Vagina (tissue), 2 donors: Measurements from ENCODE around the gene PDE7B. TPM values are rescaled to one million over a fixed set of nuclear protein-coding genes. Genes with fewer than 3 reads are reported as not detected.

Source experiments
- DNase-seq, 2 donors: peaks; one replicate each; pipeline ENCODE4 v3.0.0-alpha.2; 2017; ENCODE audit errors: extremely low spot score in 2 of 2
- H3K27ac ChIP-seq: fragments of 200-600 bp; sonication (generic); one replicate; pipeline ENCODE4 v1.5.1; 2019
- H3K27me3 ChIP-seq: fragments of 200-600 bp; sonication (generic); one replicate; pipeline ENCODE4 v1.5.1; 2019
- H3K36me3 ChIP-seq, 2 donors: fragments of 200-600 bp; sonication (generic); one replicate each; pipeline ENCODE4 v1.5.1; 2017 to 2019
- H3K4me1 ChIP-seq: fragments of 200-600 bp; sonication (generic); one replicate; pipeline ENCODE4 v1.5.1; 2019
- H3K4me3 ChIP-seq, 2 donors: fragments of 200-600 bp; sonication (generic); 1 replicate in 1 of 2; 2 replicates in 1 of 2; pipeline ENCODE4 v1.5.1; 2016 to 2019
- H3K9me3 ChIP-seq: fragments of 200-600 bp; sonication (generic); one replicate; pipeline ENCODE4 v1.5.1; 2019
- POLR2A ChIP-seq, 2 donors: fragments of 450-650 bp; IDR thresholded peaks; one replicate each; pipeline ENCODE4 v1.6.1; 2017; ENCODE audit warnings: antibody characterized with exemption in 2 of 2, mild to moderate bottlenecking in 2 of 2, moderate library complexity in 2 of 2
- POLR2AphosphoS5 ChIP-seq, 2 donors: sonication (generic); formaldehyde crosslinking; IDR thresholded peaks; one replicate each; pipeline ENCODE4 v1.9.0; 2017; ENCODE audit warnings: antibody characterized with exemption in 2 of 2, mild to moderate bottlenecking in 2 of 2, low read depth in 1 of 2; ENCODE audit not compliant: insufficient read depth in 1 of 2
- intact Hi-C: fragments of 100-400 bp; cut with DNase I; formaldehyde crosslinking; loops from one replicate; pipeline ENCODE4 v1.15.1; 2023
- total RNA-seq: library from RNA; depleted of rRNA; stranded (reverse); fragments of >200 nt; gene quantifications from one replicate; pipeline ENCODE4 v1.2.3, GENCODE V29; 2016
- TF ChIP-seq, protein P1 (sequence below), 3 experiments: fragments of 450-650 bp in 2 of 3; fragments of 200-600 bp in 1 of 3; sonication (generic) in 1 of 3; IDR thresholded peaks; one replicate each; pipeline ENCODE4 v1.5.1; 2017 to 2019; ENCODE audit warnings: antibody characterized with exemption in 3 of 3, mild to moderate bottlenecking in 2 of 3, moderate library complexity in 2 of 3

The PDE7B gene
- total RNA-seq, 1 donor from 2014 or later = 6.9 TPM

DNA sequence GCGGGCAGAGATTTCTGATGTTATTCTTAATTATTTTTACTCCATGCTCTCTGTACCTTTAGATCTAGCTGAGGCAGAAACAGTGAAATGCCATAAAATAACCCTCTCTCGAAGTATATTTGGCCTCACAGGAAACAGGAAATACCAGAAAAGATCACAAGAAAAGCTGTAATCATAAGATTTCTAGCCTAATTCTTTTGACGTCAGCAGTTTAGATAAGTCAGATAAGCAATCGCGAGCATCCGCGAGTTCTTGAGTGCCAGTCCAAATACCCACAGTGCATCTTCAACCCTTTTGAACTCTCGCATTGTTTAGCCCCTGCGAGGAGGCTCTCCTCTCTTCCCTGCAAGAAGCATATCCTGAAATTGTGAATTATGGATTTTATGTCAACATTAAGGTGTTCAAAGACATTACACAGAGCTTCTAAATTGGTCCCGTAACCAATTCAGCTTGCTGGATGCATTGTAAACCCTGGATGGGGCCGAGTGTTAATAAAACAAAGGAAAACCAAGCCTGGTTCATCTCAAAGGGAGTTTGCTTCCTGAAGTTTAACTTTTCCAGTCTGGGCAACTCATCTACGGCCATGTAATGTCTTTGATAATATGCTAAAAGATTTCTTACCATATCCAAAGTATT is 199.8 kb downstream of the PDE7B start:
- Histone ChIP-seq H3K9me3 (no peaks in the 10 kb centered on the region), H3K27me3 (no peaks in the 10 kb centered on the region), H3K4me1 (peaks cover 16% of the 10 kb centered on the region), H3K4me3 (no peak overlapping the region), H3K36me3 (no peaks in the 10 kb centered on the region), H3K27ac (peak overlapping the region; percentile 63)
- DNase-seq = no peak
- TF ChIP-seq POLR2A (IDR thresholded peaks at IDR 0.05) (no peak), POLR2AphosphoS5 (IDR thresholded peaks at IDR 0.05; ENCODE audit: insufficient read depth in 1 of 2, low read depth in 1 of 2) (peak in 1 of 2 donors; percentile 88)
- intact Hi-C loops = no loop called here

DNA sequence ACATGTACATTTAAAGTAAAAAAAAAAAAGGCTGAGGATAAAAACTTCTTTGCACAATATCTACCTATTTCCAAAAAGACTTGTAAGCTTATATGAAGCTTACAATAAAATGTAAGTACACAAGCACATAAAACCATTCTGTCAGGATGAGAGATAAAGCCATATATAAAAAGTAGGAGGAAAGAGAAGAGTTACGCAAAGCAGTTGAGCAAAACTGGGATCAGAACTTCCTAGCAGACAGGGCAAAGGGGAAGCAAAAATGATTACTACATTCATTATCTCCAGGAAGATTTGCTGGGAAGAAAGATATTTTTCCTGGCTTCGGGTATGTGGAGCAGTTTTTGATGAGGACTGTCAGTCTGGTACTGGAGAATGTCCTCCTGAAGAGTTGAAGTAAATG is 200.5 kb downstream of the PDE7B start:
- intact Hi-C loops = no loop called here
- no peak for DNase-seq
- Histone ChIP-seq H3K36me3 (no peaks in the 10 kb centered on the region), H3K27me3 (no peaks in the 10 kb centered on the region), H3K4me1 (peaks cover 16% of the 10 kb centered on the region), H3K4me3 (no peak overlapping the region), H3K9me3 (no peaks in the 10 kb centered on the region), H3K27ac (peak overlapping the region; percentile 63)
- no peak for TF ChIP-seq POLR2A (IDR thresholded peaks at IDR 0.05)
- TF ChIP-seq POLR2AphosphoS5 (IDR thresholded peaks at IDR 0.05; ENCODE audit: insufficient read depth in 1 of 2, low read depth in 1 of 2) = no peak
- TF ChIP-seq, protein P1, sequence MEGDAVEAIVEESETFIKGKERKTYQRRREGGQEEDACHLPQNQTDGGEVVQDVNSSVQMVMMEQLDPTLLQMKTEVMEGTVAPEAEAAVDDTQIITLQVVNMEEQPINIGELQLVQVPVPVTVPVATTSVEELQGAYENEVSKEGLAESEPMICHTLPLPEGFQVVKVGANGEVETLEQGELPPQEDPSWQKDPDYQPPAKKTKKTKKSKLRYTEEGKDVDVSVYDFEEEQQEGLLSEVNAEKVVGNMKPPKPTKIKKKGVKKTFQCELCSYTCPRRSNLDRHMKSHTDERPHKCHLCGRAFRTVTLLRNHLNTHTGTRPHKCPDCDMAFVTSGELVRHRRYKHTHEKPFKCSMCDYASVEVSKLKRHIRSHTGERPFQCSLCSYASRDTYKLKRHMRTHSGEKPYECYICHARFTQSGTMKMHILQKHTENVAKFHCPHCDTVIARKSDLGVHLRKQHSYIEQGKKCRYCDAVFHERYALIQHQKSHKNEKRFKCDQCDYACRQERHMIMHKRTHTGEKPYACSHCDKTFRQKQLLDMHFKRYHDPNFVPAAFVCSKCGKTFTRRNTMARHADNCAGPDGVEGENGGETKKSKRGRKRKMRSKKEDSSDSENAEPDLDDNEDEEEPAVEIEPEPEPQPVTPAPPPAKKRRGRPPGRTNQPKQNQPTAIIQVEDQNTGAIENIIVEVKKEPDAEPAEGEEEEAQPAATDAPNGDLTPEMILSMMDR (IDR thresholded peaks at IDR 0.05) = no peak

DNA sequence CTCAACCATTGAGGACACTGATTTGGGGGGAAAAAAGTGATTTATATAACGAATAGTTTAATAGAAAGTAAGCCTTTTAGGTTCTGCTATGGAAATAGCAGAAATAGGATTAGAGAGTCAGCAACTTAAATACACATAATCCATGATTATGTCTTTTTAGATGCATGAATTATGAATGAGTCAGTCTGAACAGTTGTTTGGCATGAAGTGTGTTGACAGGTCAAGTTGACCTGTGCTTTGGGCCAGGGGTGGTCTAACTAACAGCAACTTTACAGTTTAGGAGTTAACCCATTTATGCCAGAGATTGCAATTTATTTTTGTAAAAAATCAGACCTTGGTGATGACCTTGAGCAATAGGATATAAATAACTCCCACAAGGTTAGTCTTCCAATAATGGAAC is 207.4 kb downstream of the PDE7B start:
- no peaks in the 10 kb centered on the region for H3K27me3 ChIP-seq
- no peaks in the 10 kb centered on the region for H3K9me3 ChIP-seq
- no peak overlapping the region for H3K4me3 ChIP-seq
- peaks cover 31% of the 10 kb centered on the region for H3K4me1 ChIP-seq
- H3K36me3 ChIP-seq = no peaks in the 10 kb centered on the region
- no peak for TF ChIP-seq POLR2A (IDR thresholded peaks at IDR 0.05)
- TF ChIP-seq, protein P1 (IDR thresholded peaks at IDR 0.05) = no peak
- H3K27ac ChIP-seq = no peak overlapping the region
- intact Hi-C loops = no loop called here
- no peak for DNase-seq

DNA sequence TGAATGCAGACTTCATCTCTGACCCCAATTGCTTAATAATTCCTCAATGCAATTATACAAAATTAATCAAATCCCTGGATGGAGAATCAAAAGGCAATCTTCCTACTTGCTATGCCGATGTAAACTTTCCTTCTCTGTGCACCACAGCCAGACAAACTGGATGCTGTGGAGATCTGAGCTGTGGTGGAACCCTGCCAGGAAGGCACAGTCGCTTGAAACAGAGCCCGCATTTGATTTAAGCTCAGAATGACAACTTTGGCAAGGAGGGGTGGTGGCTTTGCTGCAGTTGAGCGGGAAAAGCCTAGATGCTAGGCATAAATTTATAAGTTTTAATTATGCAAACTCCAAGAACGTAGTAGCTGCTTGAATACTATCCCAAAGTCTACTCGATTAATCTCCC is 207.8 kb downstream of the PDE7B start:
- DNase-seq = no peak
- Histone ChIP-seq H3K9me3 (no peaks in the 10 kb centered on the region), H3K4me1 (peaks cover 31% of the 10 kb centered on the region), H3K27me3 (no peaks in the 10 kb centered on the region), H3K27ac (no peak overlapping the region), H3K36me3 (no peaks in the 10 kb centered on the region), H3K4me3 (no peak overlapping the region)
- intact Hi-C loops = no loop called here
- no peak for TF ChIP-seq POLR2AphosphoS5 (IDR thresholded peaks at IDR 0.05; ENCODE audit: insufficient read depth in 1 of 2, low read depth in 1 of 2)
- TF ChIP-seq POLR2A (IDR thresholded peaks at IDR 0.05) = no peak
- TF ChIP-seq, protein P1 (IDR thresholded peaks at IDR 0.05) = no peak

DNA sequence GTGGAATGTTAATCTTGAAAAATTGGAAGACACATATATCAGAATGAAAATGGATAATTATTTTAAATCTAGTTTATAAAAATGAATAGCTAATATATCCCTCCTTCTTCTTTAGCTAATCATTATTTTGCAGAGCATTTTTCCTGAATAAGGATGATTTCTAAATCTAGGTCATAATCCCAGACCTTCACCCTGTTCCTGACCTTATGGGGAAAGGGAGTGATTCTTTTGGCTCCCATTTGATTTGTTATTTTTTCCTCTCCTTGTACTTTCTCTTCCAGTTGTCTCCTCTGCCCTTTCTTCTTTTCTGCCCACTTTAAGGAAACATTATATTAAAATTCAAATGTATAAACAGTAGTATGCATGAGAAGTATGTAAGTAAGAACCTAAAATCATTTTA is 208.6 kb downstream of the PDE7B start:
- DNase-seq = no peak
- Histone ChIP-seq H3K27ac (no peak overlapping the region), H3K4me1 (peaks cover 31% of the 10 kb centered on the region), H3K27me3 (no peaks in the 10 kb centered on the region), H3K9me3 (no peaks in the 10 kb centered on the region), H3K36me3 (no peaks in the 10 kb centered on the region), H3K4me3 (no peak overlapping the region)
- intact Hi-C loops = no loop called here
- TF ChIP-seq POLR2A (IDR thresholded peaks at IDR 0.05) (no peak), POLR2AphosphoS5 (IDR thresholded peaks at IDR 0.05; ENCODE audit: insufficient read depth in 1 of 2, low read depth in 1 of 2) (no peak)
- TF ChIP-seq, protein P1 (IDR thresholded peaks at IDR 0.05) = no peak
